ENCODE measurements around the gene PKMYT1. TPM values are rescaled to one million over a fixed set of nuclear protein-coding genes. Genes with fewer than 3 reads are reported as not detected.
A peak's percentile ranks its signal among the peaks of the same experiment; 100 is the strongest.

Gene PKMYT1
- total and polyA plus RNA-seq, 9 of the 15 experiments (the other 6 are each of a cell fraction or from before 2014, with no cell fraction given) = 8.7 to 201 (median 37.8) TPM

DNA sequence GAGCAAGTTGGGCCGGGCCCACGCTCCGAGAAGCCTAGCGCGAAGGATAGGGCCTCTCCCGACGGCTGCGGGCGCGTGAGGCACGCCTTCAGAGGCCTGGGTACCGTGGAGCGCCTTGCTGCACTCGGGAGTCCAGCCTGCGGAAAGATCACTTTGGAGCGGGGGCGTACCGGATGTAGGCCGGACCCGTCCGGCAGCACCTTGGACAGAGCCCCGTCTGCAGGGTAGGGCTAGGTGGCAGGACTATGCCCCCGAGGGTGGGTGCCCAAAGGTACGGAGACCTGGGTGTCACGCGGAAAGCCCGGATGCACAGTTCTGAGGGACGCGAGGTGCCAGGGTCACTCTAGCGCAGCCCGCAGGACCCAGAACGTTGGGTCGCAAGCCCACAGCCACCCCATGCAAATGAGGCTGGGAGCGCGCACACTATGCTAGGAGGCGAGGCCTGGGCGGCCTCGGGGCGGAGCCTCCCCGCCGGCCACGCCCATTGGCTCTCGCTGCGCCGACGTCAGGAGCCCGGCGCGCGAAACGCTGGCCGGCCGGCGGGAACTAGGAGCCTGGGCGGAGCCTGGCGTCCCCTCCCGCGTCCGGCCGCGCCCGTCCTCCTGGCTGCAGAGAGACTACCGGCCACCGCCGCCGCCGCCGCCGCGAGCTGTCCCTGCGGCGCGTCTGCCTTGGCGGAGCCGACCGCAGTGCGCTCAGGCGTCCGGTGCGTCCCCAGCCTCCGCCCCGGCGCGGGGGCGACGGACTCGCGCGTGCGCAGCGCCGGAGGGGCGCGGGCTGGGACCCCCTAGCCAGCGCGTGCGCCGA is 11.3 kb downstream of the PKMYT1 start, which contains the start of gene PAQR4 (continued):
- TF ChIP-seq, protein P1, sequence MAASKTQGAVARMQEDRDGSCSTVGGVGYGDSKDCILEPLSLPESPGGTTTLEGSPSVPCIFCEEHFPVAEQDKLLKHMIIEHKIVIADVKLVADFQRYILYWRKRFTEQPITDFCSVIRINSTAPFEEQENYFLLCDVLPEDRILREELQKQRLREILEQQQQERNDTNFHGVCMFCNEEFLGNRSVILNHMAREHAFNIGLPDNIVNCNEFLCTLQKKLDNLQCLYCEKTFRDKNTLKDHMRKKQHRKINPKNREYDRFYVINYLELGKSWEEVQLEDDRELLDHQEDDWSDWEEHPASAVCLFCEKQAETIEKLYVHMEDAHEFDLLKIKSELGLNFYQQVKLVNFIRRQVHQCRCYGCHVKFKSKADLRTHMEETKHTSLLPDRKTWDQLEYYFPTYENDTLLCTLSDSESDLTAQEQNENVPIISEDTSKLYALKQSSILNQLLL (CRISPR knock-in tag; IDR thresholded peaks at IDR 0.05; ENCODE audit: borderline replicate concordance) = no peak
- TF ChIP-seq ATF7 (IDR thresholded peaks at IDR 0.05) (peak; percentile 76), FOXJ3 (CRISPR knock-in tag; IDR thresholded peaks at IDR 0.05) (no peak), RREB1 (CRISPR knock-in tag; IDR thresholded peaks at IDR 0.05) (no peak), TRIM24 (IDR thresholded peaks at IDR 0.05) (peak; percentile 6 to 36; a peak in 1 of 4 replicates), TCF7L2 (IDR thresholded peaks at IDR 0.05; ENCODE audit: low read depth, low read length) (0 out of 2 replicates have a peak, but pooled peaks have one; percentile 6), HNRNPLL (IDR thresholded peaks at IDR 0.05; ENCODE audit: low read depth, low read length, poor library complexity, severe bottlenecking) (peak; percentile 45), PCBP1 (IDR thresholded peaks at IDR 0.05; ENCODE audit: low read depth, low read length, poor library complexity, severe bottlenecking) (peak; percentile 24), ELF4 (CRISPR knock-in tag; IDR thresholded peaks at IDR 0.05) (no peak), ZNF408 (CRISPR knock-in tag; IDR thresholded peaks at IDR 0.05; ENCODE audit: low read depth) (no peak), PKNOX1 (IDR thresholded peaks at IDR 0.05) (no peak), ZNF655 (CRISPR knock-in tag; IDR thresholded peaks at IDR 0.05) (no peak), PYGO2 (tag; IDR thresholded peaks at IDR 0.05) (no peak), PML (IDR thresholded peaks at IDR 0.05; ENCODE audit: low read length) (no peak; the same call in 1 of the 2 replicates)
- TF ChIP-seq, protein P2, sequence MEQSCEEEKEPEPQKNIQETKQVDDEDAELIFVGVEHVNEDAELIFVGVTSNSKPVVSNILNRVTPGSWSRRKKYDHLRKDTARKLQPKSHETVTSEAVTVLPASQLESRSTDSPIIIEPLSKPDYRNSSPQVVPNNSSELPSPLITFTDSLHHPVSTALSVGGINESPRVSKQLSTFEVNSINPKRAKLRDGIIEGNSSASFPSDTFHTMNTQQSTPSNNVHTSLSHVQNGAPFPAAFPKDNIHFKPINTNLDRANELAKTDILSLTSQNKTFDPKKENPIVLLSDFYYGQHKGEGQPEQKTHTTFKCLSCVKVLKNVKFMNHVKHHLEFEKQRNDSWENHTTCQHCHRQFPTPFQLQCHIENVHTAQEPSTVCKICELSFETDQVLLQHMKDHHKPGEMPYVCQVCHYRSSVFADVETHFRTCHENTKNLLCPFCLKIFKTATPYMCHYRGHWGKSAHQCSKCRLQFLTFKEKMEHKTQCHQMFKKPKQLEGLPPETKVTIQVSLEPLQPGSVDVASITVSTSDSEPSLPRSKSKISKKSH (CRISPR knock-in tag; IDR thresholded peaks at IDR 0.05) = no peak
